SK-N-MC (cell line): Measurements from ENCODE around the gene RNPS1.

ENCODE experiments used
- EZH2 ChIP-seq: fragments of 200-600 bp; sonication (generic); IDR thresholded peaks from one replicate; pipeline ENCODE4 v1.6.1; 2017; ENCODE audit warnings: antibody characterized with exemption
- FOXP2 ChIP-seq: optimal IDR thresholded peaks from 2 replicates; pipeline ENCODE3; 2011; ENCODE audit warnings: mild to moderate bottlenecking, moderate library complexity; ENCODE audit not compliant: insufficient read depth; ENCODE audit errors: extremely low read length, control extremely low read depth

DNA sequence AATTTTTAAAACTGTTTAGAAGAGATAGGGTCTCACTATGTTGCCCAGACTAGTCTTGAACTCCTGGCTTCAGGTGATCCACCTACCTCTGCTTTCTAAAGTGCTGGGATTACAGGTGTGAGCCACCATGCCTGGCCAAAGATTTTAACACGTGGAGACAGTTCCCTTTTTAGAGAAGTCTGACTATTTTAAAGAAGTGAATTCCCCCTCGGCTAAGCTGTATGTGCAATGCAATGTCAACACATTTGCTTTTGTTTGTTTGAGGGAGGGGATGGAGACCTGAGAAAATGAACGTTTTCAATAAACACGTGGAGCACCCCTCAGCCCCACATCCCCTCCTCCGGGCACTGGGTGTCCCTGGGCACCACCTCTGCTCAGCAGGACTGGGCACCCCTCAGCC is 14.3 kb upstream of the RNPS1 start:
- TF ChIP-seq EZH2 (no peak), FOXP2 (no peak)
